ENCODE results near the gene PPP1R3C.
A peak's percentile ranks its signal among the peaks of the same experiment; 100 is the strongest.

PPP1R3C gene

DNA sequence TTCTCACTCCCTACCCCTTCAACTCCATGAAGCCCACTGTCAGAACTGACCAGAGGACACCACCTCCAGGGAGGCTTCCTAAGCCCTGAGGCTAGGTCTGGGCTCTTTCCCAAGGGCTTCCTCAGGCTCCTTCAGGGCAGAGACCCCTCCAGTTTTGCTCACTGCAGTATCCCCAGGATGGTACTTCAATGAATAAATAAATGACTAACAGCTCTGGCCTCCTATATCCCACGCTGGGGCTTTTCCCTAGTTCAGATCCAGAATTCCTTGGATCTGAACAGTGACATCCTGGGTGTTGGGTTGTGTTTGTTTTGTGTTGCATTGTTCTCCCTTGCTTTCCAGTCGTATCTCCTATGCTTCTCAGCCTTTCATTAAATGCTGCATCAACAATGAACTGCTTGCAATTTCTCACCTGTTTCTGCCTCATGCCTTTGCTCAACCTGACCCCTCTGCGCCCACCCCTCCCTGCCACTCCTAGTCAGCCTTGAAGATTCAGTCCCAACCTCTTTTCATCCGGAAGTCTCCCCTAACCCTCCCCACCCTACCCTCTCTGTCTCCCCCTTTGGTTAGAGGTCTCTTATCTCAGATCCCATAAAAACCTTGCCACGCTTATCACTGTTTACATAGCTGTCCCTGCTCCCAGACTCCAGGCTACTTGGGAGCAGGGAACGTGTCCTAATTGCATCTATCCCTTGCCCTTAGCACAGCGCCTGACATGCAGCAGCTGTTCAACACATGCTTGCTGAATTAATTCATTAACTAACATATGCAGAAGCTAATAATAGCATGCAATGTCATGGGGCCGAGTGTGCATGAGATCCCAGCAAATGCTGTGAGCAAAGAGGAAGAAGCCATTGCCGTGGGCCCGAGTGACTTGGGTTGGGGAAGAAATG, 41.7 kb downstream of the PPP1R3C start:
- no peaks in the 10 kb centered on the region for H3K9me3 ChIP-seq (ENCODE audit: severe bottlenecking)
- H3K27me3 ChIP-seq (ENCODE audit: insufficient read depth, poor library complexity, severe bottlenecking), result no peaks in the 10 kb centered on the region
- peaks cover 27% of the 10 kb centered on the region for H3K4me1 ChIP-seq (ENCODE audit: insufficient read depth, poor library complexity, severe bottlenecking)
- H3K4me3 ChIP-seq (ENCODE audit: severe bottlenecking), result no peak overlapping the region
- ATAC-seq (ENCODE audit: low read depth) (peak; percentile 74), DNase-seq (ENCODE audit: low spot score) (no peak)
- no peaks in the 10 kb centered on the region for H3K36me3 ChIP-seq (ENCODE audit: low read depth)
- H3K27ac ChIP-seq (ENCODE audit: poor library complexity, severe bottlenecking), result peak overlapping the region; percentile 69
- no peak for TF ChIP-seq CTCF (IDR thresholded peaks at IDR 0.05; ENCODE audit: poor library complexity, severe bottlenecking)

DNA sequence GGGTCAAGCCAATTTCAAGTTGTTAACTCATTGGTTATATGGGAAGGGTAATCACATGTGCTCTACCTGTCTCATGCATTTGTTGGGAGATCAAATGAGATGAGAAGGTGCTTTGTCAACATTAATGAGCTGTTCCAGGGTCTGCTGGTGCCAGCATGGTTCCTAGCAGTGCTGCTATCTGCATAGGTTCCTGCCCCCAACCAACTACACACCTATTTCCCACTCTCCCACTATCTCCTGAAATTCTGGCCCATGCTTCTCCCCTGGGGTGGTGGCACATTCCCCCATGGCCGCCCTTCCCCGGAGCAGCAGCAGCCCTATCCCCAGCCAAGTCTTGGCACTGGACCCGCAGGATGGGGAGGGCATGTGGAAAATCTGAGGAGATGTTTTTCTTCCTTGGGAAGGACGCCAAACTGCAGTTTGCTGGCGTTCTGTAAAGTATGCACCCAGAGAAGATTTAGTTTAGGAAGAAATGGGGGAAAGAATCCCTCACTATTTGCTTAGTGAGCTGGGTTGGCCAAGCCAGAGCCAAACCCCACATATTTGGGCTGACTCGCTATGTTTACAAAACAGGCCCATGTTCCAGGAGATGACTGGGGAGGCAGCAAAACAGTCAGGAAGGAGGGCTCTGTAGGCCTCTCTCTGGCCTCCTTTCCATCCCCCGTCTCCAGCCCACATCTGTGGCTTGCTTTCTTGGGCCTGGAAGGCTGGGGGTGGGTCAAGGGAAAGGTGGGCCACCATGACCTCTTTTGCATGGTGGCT, 42.5 kb downstream of the PPP1R3C start:
- peaks cover 26% of the 10 kb centered on the region for H3K4me1 ChIP-seq (ENCODE audit: insufficient read depth, poor library complexity, severe bottlenecking)
- peak; percentile 86 for ATAC-seq (ENCODE audit: low read depth)
- no peaks in the 10 kb centered on the region for H3K36me3 ChIP-seq (ENCODE audit: low read depth)
- TF ChIP-seq CTCF (IDR thresholded peaks at IDR 0.05; ENCODE audit: poor library complexity, severe bottlenecking), result no peak
- H3K4me3 ChIP-seq (ENCODE audit: severe bottlenecking), result no peak overlapping the region
- DNase-seq (ENCODE audit: low spot score), result no peak
- peak overlapping the region; percentile 69 for H3K27ac ChIP-seq (ENCODE audit: poor library complexity, severe bottlenecking)
- H3K27me3 ChIP-seq (ENCODE audit: insufficient read depth, poor library complexity, severe bottlenecking), result no peaks in the 10 kb centered on the region
- no peaks in the 10 kb centered on the region for H3K9me3 ChIP-seq (ENCODE audit: severe bottlenecking)

GRCh38 chr10:91589658-91590035, 43.2 kb downstream of the PPP1R3C start:
- Histone ChIP-seq H3K36me3 (ENCODE audit: low read depth) (no peaks in the 10 kb centered on the region), H3K4me1 (ENCODE audit: insufficient read depth, poor library complexity, severe bottlenecking) (peaks cover 26% of the 10 kb centered on the region), H3K9me3 (ENCODE audit: severe bottlenecking) (no peaks in the 10 kb centered on the region), H3K4me3 (ENCODE audit: severe bottlenecking) (no peak overlapping the region), H3K27ac (ENCODE audit: poor library complexity, severe bottlenecking) (peak overlapping the region; percentile 69), H3K27me3 (ENCODE audit: insufficient read depth, poor library complexity, severe bottlenecking) (no peaks in the 10 kb centered on the region)
- DNase-seq (ENCODE audit: low spot score) (no peak), ATAC-seq (ENCODE audit: low read depth) (no peak)
- no peak for TF ChIP-seq CTCF (IDR thresholded peaks at IDR 0.05; ENCODE audit: poor library complexity, severe bottlenecking)

GRCh38 chr10:91589015-91589657, 43.7 kb downstream of the PPP1R3C start:
- H3K9me3 ChIP-seq (ENCODE audit: severe bottlenecking), result no peaks in the 10 kb centered on the region
- no peak for ATAC-seq (ENCODE audit: low read depth)
- TF ChIP-seq CTCF (IDR thresholded peaks at IDR 0.05; ENCODE audit: poor library complexity, severe bottlenecking), result no peak
- no peak overlapping the region for H3K27ac ChIP-seq (ENCODE audit: poor library complexity, severe bottlenecking)
- no peaks in the 10 kb centered on the region for H3K36me3 ChIP-seq (ENCODE audit: low read depth)
- no peak for DNase-seq (ENCODE audit: low spot score)
- H3K27me3 ChIP-seq (ENCODE audit: insufficient read depth, poor library complexity, severe bottlenecking), result no peaks in the 10 kb centered on the region
- no peak overlapping the region for H3K4me3 ChIP-seq (ENCODE audit: severe bottlenecking)
- peaks cover 26% of the 10 kb centered on the region for H3K4me1 ChIP-seq (ENCODE audit: insufficient read depth, poor library complexity, severe bottlenecking)

Measured in RWPE2 (cell line).